Skeletal muscle cell (primary cell): ENCODE data around the gene CLSTN3.

Experiments
- DNase-seq: peaks from one replicate; pipeline ENCODE4 v3.0.0-alpha.2; 2010; ENCODE audit warnings: low read depth
- H3K4me3 ChIP-seq: 2 replicates; pipeline ENCODE4 v1.5.1; 2011; ENCODE audit warnings: low read depth, mild to moderate bottlenecking, control low read depth, low read length, moderate library complexity

CLSTN3 gene

DNA sequence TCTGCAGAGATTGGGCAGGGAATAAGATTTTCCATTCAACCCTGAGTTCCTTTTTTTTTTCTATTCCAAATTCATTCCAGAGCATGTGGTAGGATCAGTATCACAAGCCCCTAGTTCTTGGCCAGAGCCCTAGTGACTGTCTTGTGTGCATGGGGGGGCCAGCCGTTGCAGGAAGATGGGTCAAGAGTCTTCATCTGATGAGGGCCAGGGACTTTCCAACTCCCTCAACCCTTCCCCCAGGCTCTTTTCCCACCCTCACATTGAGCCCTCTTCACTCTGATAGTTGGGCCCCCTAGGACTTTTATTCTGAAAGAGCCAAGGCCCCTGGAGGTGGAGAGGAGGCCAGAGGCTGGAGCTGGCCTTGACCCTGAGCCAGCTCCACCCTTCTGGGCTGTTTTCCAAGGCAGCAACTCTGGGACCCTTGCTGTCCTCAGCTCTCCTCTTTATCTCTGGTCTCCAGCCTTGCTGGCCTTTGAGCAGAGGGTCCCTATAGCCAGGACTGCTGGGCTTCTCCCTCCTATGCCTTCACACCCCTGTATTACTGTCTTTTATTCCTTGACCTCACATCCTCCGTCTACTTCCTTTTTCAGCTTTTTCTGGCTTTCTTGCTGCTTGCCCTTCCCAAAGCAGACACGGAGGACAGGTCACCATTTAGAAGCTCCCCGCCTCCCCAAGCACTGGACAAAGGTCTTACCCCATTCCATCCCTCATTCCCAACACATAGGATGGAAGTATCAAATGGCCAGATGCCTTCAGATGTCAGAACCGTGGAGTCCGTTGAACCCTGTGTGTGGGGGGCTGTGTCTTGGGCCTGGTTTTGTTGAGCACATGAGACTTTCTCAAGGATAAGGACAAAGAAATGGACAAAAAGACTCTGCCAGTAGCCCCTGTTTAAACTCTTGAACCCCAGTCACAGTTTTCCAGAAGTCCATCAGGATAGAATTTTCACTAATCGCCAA, 7.1 kb upstream of the CLSTN3 start:
- no peak for DNase-seq
- no peak overlapping the region for H3K4me3 ChIP-seq

DNA sequence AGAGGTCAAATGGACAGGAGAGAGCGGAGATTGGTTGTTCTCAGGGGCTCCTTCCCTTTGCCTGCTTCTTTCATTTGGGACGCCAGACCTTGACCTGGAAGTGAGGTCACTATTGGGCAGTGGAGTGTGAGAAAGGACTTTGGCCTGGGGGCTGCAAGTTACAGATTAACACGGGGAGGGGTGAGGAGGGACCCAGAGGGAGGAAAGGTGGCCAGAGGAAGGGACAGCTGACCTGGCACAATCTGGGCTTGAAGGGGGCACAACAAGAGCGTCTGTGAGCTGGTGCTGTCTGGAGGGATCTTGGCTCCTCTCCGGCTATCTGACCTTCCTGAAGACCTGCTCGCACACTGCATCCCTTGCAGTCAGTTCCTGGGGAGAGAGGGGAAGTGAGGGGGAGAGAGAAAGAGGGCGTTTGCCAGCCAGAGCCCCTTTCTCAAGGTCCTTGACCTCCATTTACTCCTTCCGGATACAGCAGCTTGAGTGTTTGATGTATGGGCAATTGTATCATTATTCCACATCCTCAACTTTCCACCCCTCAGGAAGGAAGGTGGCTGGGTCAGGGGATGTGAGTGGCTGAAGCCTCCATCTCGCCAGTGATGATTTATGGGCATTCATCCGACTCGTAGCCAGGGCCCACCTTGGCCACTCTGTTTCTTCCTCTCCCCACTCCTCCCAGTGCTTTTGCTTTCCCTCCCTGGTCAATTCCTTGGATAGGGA, 6.2 kb upstream of the CLSTN3 start:
- DNase-seq = no peak
- H3K4me3 ChIP-seq = no peak overlapping the region

DNA sequence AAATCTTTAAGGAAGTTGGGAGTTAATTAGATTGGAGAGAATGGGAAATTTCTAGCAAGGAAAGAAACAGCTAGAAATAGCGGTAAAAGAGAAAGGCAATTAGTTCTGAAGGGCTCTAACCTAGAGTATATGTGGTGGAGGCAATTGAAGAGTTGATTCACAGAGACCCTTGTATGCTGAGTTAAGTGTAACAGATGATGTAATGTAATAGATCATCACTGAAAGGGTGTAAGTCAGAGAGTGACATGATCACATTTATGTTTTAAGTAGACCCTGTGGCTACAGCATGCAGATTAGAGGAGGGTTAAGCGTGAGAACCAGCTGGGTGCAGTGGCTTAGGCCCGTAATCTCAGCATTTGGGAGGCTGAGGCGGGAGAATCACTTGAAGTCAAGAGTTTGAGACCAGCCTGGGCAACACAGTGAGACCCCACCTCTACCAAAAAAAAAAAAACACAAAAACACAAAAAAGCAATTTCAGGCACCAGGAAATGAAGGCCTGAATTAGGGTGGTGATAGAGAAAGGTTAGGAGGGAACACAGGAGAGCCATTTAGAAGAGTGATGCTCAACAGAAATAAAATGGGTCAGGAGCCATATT, 4.4 kb upstream of the CLSTN3 start:
- no peak overlapping the region for H3K4me3 ChIP-seq
- DNase-seq = no peak

DNA sequence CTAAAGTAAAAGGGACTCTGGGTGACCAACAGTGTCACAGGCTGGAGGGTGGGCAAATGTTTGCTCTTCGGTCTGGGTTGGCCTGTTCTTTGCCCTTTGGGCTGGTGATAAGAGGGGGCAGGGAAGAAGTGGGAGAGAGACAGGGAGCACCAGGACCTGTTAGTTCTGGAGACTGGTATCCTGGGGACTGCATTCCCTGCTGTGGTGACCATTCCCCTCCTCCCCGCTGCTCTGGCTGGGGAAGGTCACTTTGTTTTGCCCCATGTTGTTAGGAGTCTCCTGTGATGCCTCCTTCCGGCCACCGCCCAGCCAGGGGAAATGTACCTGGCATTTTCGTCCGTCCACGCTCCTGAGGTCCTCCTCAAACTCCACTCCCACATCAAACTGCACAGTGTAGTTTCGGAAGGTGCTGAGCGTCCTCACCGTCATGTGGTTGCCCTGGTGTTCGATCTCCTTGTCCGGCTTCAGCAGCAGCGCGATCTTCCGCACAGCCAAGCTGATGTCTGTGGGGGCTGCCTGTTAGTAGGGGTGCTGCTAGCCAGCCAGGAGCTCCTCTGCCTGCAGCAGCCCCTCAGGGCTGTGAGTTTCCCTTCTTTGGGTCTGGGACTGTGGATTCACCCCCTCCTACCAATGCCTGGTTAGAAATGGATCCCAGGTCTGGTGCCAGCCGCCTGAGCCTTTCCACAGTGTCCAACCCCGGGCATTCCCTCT, 2.1 kb upstream of the CLSTN3 start:
- no peak for DNase-seq
- H3K4me3 ChIP-seq = no peak overlapping the region

DNA sequence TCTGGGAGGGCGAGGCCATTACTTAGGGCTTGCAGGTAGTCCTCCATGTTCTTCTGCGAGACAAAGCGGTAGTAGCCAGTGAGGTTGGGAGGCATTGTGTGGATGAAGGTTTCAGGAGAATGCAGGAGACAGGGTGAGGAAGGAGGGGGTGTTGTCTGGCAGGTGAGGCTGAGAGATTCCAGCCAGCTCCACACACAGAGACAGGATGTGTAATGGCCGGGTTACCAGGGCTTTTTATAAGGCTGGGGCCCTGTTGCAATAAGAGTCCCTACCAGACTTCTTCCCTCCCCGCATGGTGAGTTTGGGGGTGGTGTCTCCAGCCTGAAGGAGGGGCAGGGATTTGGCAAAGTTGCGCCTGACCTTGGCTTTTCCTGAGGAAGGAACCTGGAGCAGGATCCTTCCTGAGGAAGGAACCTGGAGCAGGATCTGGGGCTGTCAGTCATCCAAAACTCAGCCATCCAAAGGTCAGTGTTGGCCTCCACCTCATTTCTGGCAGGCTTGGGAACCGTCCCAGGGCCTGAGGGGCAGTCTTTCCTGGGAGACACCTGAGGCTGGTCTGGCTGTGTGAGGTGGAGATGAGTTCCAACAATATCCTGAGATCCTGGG, 1.4 kb upstream of the CLSTN3 start, which contains the start of gene RBP5:
TSS of gene RBP5 (minus strand) at position 209 of the 606 bp plus-strand sequence. CDS start at position 95, 114 bp downstream.
- peak within 1 kb of the TSS; percentile 64 for H3K4me3 ChIP-seq
- no peak for DNase-seq

DNA sequence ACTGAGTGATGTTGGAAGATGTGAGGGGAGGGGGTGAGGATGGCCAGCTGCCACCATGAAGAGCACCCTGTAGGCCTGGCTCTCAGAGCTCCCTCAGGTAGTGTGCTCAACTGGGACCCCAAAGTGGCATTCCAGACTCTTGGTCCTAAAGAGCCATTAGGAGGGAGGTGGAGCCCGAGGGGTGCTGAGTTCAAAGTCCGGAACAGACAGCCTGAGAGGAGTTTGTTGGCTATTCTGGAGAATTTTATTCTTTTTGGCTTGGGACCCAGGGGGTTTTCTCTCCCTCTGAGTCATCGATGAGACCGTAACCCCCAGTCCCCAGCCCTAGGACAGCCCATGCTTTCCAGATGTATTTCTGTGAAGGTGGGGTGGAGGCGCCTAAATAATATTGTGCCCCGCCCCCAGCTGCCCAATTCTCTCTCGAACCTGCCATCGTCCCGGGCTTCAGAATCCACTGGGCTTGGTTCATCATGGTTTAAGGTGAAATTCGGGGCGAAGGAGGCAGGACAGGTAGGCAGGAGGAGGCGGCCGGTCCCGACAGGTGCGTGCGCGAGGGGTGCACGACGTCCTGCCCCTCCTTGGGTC, 792 bp upstream of the CLSTN3 start:
- no peak for DNase-seq
- peak overlapping the region; percentile 64 for H3K4me3 ChIP-seq

DNA sequence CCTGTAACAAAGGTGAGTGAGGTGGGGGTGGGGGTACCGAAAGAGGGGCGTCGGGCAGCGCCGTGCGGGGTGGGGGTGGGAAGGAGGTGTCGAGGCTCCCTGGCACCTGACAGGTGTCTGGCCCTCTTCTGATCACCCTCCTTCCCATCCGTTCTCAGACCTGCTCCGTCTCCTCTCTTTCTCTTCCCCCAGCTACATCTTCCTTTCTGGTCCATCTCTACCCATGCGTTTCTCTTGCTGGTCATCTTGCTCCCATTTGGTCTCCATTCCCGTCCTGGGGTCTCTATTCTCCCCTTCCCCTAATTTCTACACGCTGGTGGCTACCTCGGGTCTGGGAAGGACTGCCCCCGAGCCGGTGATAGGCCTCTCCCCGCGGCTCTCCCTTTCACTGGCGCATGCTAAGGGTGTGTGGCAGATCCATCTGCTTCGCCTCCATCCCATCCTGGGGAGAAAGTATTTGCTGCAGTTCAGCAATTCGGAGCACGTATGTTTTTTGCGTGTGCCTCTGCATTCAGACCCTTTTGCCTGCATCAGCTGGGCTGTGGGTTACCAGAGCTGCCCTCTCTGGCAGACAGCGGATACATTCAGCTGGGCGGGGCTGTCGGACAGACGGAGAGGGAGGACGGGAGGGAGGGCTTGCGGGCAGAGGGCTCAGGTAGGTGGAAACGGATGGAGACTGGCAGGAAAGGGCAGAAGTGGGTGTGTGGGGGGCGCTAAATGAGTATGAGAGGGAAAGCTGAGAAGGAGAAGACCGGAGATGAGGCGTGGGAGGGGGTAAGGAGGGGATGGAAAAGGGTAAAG, 730 bp downstream of the CLSTN3 start:
- no peak for DNase-seq
- peak overlapping the region; percentile 64 for H3K4me3 ChIP-seq

DNA sequence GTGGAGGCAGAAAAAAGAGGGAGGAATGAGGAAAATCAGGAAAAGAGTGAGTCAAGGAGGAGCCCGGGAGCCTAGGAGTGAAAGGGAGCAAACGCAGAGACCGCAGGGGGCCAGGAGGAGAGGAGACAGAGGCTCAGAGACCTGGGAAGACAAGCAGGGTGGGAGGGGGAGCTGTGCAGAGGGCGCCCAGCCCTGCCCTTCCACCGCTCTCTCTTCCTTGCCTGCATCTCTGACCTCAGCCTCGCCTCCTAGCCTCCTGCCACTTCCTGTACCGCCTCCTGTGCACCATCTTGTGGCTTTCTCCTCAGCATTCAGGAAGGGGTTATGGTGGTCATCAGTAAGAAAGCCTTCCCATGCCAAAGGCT, 1.3 kb downstream of the CLSTN3 start:
- no peak overlapping the region for H3K4me3 ChIP-seq

DNA sequence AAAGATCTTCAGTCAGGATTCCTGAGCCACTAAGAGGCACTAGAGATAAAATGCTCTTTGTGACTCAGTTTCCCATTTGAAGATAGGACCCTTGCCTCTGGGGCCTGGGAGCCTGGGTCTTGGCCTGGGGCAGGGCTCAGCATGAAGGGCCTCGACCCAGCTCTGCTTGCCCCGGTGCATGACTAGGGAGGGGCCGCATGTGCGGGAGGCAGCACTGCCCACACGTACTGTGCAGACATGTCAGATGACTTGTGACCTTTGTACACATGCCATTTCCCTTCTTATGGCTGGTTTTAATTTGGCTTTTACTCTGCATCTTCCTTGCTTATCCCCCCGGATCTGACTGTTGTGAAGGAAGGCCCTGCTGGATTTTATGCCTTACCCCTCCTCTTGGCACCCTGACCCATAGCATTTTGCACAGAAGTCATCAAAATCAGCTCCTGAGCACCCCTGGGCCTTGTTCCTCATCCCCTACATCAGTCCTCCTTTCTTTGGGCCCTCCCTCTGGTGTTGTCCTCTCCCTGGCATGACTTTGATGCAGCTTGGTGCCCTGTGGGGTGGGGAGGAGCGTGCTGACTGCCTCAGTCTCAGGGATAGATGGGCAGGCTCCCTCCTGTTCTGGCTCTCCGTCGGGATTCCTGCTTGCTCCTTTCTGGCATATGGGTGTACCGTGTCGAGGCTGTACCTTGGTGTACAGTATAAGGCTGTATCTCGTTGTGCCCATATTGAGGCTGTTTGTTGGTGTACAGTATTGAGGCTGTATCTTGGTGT, 4.4 kb downstream of the CLSTN3 start:
- H3K4me3 ChIP-seq = no peak overlapping the region
- no peak for DNase-seq

More for the DNA sequence above, 1.3 kb downstream of the CLSTN3 start:
- no peak for DNase-seq

DNA sequence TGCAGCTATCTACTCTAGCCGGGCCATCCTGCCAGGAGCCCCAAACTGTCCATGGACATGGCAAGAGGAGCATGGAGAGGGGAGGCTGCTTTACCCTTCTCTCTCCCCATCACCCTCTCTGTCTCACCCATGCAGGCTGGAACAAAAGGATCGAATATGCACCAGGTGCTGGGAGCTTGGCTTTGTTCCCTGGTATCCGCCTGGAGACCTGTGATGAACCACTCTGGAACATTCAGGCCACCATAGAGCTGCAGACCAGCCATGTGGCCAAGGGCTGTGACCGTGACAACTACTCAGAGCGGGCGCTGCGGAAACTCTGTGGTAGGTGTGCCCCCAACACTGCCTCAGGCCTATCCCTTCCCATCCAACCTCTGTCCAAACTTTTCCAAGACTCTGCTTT, 5.9 kb downstream of the CLSTN3 start:
- H3K4me3 ChIP-seq = no peak overlapping the region
- no peak for DNase-seq

DNA sequence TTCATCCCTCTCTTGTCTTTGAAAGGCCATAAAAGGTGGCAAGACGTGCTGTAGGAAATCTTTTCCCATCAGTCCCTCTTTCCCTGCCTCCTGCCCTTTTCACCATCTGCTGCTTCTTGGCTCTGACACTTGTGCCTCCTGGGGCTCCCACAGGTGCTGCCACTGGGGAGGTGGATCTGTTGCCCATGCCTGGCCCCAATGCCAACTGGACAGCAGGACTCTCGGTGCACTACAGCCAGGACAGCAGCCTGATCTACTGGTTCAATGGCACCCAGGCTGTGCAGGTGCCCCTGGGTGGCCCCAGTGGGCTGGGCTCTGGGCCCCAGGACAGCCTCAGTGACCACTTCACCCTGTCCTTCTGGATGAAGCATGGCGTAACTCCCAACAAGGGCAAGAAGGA, 6.5 kb downstream of the CLSTN3 start:
- no peak overlapping the region for H3K4me3 ChIP-seq
- no peak for DNase-seq

DNA sequence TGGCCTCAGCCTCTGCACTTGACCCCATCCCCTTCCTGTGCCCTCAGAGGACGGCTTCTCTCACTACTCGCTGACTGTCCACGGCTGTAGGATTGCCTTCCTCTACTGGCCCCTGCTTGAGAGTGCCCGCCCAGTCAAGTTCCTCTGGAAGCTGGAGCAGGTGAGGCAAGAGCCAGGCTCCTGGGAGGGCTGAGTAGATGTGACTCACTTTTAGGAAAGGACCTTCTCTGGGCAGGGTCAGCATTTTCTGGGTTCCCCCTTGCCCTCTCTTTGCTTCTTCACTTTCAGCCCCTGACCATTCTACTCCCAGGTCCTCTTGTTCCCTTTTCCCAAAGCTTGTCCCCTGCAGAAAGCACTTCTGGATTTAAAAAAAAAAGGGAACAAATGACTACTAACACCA, 7.7 kb downstream of the CLSTN3 start:
- DNase-seq = no peak
- no peak overlapping the region for H3K4me3 ChIP-seq

DNA sequence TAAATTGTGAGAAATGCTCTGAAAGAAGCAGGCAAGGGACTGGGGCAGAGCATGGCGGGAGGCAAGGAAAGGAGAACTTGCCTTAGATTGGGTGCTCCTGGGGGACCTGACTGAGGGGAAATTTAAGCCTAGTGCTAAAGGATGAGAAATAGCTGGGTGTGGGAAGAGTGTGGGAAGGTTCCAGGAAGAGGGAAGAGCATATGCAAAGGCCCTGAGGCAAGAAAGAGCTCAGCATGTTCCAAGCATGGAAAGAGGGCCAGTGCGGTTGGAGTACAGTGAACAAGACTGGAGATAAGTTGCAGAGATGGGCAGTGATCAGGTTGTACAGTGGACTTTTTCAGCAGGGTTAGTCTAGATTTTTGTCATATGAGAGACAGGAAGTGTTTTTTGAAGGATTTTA, 9.0 kb downstream of the CLSTN3 start:
- H3K4me3 ChIP-seq = no peak overlapping the region
- no peak for DNase-seq

DNA sequence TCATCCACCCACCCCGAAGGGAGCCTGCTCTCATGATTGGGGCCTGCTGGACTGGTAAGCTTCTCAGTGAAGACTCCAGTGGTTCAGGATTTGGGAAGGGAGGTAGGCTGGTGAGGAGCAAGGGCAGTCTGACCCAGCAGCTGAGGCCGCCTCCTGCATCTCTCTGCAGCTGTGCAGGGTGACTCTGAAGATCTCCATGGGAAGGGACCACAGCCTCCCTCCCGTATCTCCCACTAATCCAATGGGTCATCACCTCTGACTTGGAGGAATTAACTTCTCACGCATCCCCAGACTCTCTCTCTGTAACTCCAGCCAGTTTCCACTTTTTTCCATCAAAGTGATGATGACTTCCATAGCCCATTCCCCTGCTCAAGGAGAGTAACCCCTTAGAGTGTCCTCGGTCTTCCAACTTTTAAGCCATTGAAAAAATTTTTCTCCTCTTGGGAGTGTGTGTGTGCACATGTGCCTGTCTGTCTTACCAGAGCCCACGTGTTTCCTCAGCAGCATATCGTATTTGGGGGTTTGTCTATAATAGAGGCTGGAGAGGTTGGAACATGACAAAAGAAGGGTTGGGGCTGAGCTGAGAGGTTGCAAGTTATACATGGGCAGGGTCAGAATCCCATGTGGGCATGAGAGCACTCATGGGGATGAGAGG, 11.3 kb downstream of the CLSTN3 start:
- no peak for DNase-seq

DNA sequence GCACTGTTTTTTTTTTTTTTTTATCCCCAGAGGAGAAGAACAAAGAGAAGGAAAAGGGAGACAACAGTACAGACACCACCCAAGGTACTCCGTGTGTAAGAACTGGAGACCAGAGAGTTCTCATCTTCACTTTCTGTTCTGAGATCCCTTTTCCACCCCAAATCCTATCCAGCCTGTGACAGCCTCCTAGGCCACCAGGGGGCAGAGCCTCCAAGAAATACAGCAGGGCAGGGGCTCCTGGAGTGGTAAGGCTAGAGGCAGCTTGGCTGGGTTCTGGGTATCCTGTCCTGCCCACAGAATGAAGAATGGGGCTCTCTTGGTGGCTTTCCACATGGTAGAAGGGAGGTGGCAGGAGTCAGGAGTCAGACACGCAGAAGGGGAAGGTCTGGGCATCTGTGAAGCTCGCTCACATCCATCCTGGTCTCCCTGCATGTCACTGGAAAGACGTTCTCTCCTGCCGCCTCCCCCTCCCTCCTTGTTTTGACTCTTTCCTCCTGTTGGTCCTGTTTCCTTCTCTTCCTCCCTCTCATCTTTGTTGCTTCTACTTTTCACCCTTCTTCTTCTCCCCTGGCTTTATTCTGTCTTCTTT, 12.0 kb downstream of the CLSTN3 start:
- no peak overlapping the region for H3K4me3 ChIP-seq
- DNase-seq = no peak

More for the DNA sequence above, 11.3 kb downstream of the CLSTN3 start:
- H3K4me3 ChIP-seq = no peak overlapping the region

DNA sequence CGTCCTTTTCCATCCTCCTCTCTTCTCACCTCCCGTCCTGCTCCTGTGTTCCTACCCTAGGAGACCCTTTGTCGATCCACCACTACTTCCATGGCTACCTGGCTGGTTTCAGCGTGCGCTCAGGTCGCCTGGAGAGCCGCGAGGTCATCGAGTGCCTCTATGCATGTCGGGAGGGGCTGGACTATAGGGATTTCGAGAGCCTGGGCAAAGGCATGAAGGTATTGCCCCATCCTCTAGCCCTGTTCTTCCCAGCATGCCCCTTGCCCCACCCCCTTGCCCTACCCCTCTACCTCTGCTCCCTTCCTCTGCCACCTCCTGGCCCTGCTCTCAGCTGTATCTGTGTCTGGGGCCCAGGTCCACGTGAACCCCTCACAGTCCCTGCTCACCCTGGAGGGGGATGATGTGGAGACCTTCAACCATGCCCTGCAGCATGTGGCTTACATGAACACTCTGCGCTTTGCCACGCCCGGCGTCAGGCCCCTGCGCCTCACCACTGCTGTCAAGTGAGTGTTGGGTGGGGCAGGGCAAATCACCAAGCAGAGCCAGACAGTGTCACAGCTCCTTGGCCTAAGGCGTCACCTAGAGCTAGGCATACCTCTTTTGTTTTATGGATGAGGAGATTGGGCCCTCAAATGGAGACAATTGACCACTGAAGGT, 12.8 kb downstream of the CLSTN3 start:
- H3K4me3 ChIP-seq = no peak overlapping the region
- no peak for DNase-seq
